Esophagus (tissue), 2 donors: Measurements from ENCODE around the gene MKRN2. TPM values are rescaled to one million over a fixed set of nuclear protein-coding genes. Genes with fewer than 3 reads are reported as not detected.

Experiments
- H3K27ac ChIP-seq, 2 donors: one replicate each; pipeline ENCODE4 v1.5.1; 2013; ENCODE audit warnings: low read depth in 2 of 2, mild to moderate bottlenecking in 2 of 2, inconsistent platforms in 1 of 2, low read length in 1 of 2, moderate library complexity in 1 of 2
- H3K27me3 ChIP-seq, 2 donors: one replicate each; pipeline ENCODE4 v1.6.1; 2013; ENCODE audit warnings: low read length in 2 of 2, control low read depth in 1 of 2, mild to moderate bottlenecking in 1 of 2; ENCODE audit not compliant: insufficient read depth in 2 of 2, control insufficient read depth in 1 of 2
- H3K36me3 ChIP-seq, 2 donors: one replicate each; pipeline ENCODE4 v1.6.1; 2013; ENCODE audit warnings: low read length in 1 of 2; ENCODE audit not compliant: control insufficient read depth in 2 of 2, insufficient read depth in 2 of 2
- H3K4me1 ChIP-seq, 2 donors: one replicate each; pipeline ENCODE4 v1.6.1; 2013; ENCODE audit warnings: low read length in 1 of 2; ENCODE audit not compliant: control insufficient read depth in 2 of 2, insufficient read depth in 2 of 2
- H3K4me3 ChIP-seq, 2 donors: one replicate each; pipeline ENCODE4 v1.5.1; 2013; ENCODE audit warnings: low read length in 2 of 2, mild to moderate bottlenecking in 2 of 2, low read depth in 1 of 2, moderate library complexity in 1 of 2
- H3K9me3 ChIP-seq, 2 donors: one replicate each; pipeline ENCODE4 v1.6.1; 2013; ENCODE audit warnings: mild to moderate bottlenecking in 2 of 2, low read depth in 1 of 2, low read length in 1 of 2, moderate library complexity in 1 of 2; ENCODE audit not compliant: control insufficient read depth in 2 of 2, insufficient read depth in 1 of 2
- WGBS, 2 donors: extraction: QIAGEN DNeasy Blood & Tissue Kit; methylation state at CpG; one replicate each; pipeline ENCODE4 v1.1.7; 2013; 5-methylcytosine and 5-hydroxymethylcytosine counted together
- polyA plus RNA-seq, 2 donors: library from polyadenylated mRNA; stranded (reverse); fragments of 200-250 nt; gene quantifications; one replicate each; pipeline ENCODE4 v1.2.3, GENCODE V29; 2013
- donor health status: healthy with polysubstance abuse.
- donor health status: Bipolar disorder and iron deficiency.

Gene MKRN2
- polyA plus RNA-seq, 2 donors, result 17.1 to 17.6 TPM

DNA sequence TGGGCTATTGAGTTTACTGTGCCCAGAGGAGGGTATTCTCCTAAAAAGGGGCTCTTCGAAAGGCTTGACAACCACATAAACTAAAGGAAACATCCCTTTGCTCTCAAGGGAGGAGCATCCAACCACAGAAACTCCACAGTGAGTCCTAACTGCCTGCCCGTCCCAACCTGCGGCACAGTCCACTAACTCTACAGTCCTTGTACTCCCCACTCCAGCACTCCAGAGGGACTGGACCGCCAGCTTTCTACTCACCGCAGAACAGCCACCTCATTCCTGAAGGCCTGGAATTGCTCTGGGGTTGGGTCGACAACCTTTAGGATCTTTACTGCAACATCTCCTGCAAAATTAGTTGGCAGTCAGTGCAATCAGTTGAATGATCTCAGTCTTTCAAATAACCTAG, 34.6 kb downstream of the MKRN2 start:
- Histone ChIP-seq H3K9me3 (no peaks in the 10 kb centered on the region), H3K4me3 (no peak overlapping the region), H3K27ac (no peak overlapping the region), H3K36me3 (peaks cover 23 to 31% of the 10 kb centered on the region in 2 donors), H3K27me3 (no peaks in the 10 kb centered on the region), H3K4me1 (peaks cover 0 to 3% of the 10 kb centered on the region in 2 donors)
- WGBS, 2 donors, result 95 to 98% methylated on average over 6 of the region's 6 CpGs

DNA sequence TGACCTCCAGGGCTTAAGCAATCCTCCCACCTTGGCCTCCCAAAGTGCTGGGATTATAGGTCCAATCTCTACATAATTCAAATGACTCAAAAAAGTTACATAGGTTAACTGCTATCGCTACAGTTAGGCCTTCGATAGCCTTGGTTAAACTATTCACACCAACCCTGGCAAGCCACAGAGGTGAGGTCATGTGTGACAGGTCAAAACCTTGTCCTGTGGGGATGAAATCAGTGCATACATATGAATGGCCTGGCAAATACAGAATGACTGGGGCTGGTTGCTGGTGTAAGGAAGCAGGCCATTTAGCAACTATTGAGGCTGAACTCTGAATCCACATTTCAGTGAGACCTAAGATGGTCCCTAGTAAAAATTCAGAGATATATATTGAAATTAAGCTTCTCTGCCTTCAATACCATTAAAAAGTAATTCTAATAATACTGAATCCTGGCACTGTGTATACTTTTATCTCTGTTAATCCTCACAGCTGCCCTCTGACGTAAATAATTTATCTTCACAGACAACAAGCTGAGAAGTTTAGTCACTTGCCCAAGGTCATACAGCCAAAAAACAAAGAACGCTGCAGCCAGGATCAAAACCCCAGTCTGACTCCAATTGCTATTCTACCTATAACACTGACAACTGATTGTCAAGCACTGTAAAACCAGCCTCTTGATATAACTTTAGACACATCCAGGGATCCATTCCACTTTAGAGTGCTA, 35.3 kb downstream of the MKRN2 start:
- H3K27ac ChIP-seq, result no peak overlapping the region

DNA sequence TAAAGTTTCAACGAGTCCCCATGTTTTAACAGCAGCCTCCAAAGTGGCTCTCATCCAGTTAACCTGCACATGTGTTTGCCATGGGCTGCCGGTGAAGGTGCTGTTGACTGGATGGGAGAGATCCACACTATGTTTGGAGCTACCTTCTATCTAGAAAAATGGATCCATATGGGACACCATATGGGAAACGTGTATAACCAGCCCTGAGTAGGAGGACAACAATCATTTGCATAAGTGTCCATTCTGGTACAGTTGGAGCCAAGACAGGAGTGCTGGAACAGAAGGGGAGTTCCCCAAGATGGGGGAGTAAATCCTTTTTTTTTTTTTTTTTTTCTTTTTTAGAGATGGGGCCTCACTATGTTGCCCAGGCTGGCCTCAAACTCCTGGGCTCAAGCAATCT, 36.6 kb downstream of the MKRN2 start:
- no peak overlapping the region for H3K27ac ChIP-seq
- peaks cover 17 to 33% of the 10 kb centered on the region in 2 donors for H3K36me3 ChIP-seq
- WGBS, 2 donors, result 89 to 94% methylated on average over 3 of the region's 3 CpGs
- no peaks in the 10 kb centered on the region for H3K4me1 ChIP-seq
- no peaks in the 10 kb centered on the region for H3K27me3 ChIP-seq
- H3K9me3 ChIP-seq, result no peaks in the 10 kb centered on the region
- no peak overlapping the region for H3K4me3 ChIP-seq

More for the DNA sequence above, 35.3 kb downstream of the MKRN2 start:
- peaks cover 0 to 3% of the 10 kb centered on the region in 2 donors for H3K4me1 ChIP-seq
- WGBS, 2 donors, result 80 to 88% methylated on average over 4 of the region's 4 CpGs
- peaks cover 23 to 31% of the 10 kb centered on the region in 2 donors for H3K36me3 ChIP-seq
- H3K4me3 ChIP-seq, result no peak overlapping the region
- no peaks in the 10 kb centered on the region for H3K9me3 ChIP-seq
- no peaks in the 10 kb centered on the region for H3K27me3 ChIP-seq

DNA sequence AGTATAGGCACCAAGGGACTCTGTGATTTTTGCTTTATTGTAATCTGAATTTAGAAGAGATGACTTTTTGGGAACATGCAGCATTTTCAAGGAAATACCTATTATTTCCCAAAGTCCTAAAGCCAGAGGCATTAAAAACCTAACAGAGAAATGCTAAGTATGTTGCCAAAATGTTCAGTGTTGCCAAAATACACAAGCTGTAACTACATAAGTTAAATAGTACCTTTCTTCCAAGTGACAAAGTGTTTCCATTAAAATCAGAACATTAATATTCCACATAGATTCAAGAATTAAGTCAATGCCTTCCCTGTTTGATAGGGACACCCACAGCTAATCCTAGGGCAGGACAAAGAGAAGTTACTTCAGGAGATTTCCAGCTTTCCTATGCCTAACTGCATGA, 42.0 kb downstream of the MKRN2 start:
- peaks cover 13 to 17% of the 10 kb centered on the region in 2 donors for H3K36me3 ChIP-seq

DNA sequence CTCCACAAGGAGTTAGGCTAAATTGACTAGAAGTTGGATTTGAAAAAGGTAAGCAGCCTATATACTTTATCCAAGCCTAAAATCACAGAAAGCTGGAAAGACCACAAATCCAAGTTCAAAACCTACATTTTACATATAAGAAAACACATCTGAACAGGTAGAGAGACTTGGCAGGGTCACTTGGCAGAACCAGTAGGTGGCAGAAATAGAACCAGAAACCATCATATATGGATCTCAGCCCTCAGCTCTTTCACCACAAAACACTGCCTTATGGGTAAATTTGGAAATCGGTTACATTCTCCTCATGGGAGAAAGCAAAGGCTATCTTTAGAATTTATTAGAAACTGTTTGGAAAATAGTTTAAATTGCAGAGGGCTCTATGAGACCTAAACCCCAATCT, 44.2 kb downstream of the MKRN2 start:
- H3K27me3 ChIP-seq, result no peaks in the 10 kb centered on the region
- no peak overlapping the region for H3K4me3 ChIP-seq
- peaks cover 11 to 12% of the 10 kb centered on the region in 2 donors for H3K36me3 ChIP-seq
- WGBS, 2 donors, result 61 to 68% methylated on average over 1 of the region's 1 CpG
- H3K4me1 ChIP-seq, result no peaks in the 10 kb centered on the region
- H3K27ac ChIP-seq, result no peak overlapping the region
- no peaks in the 10 kb centered on the region for H3K9me3 ChIP-seq

More for the DNA sequence above, 42.0 kb downstream of the MKRN2 start:
- Histone ChIP-seq H3K9me3 (no peaks in the 10 kb centered on the region), H3K27ac (no peak overlapping the region), H3K27me3 (no peaks in the 10 kb centered on the region), H3K4me1 (no peaks in the 10 kb centered on the region), H3K4me3 (no peak overlapping the region)

DNA sequence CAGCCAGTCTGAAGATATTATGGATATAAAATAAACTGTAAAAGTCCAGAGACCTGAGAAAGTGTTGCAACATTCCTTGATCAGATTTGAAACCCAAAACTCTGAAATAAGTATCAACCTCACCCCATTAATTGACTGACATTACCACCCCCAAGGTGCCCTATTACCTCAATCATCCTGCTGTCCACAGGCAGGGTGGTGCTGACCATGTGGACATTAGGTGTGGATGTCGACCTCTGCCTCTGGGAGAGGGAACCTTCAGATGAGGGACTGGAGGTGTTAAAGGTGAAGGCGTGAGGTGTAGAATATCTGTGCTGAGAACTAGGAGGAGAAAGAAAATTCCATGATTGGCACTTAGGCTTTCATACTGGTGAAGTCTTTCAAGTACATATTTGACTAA, 47.1 kb downstream of the MKRN2 start:
- Histone ChIP-seq H3K27ac (no peak overlapping the region), H3K4me1 (no peaks in the 10 kb centered on the region), H3K4me3 (no peak overlapping the region), H3K9me3 (no peaks in the 10 kb centered on the region), H3K36me3 (peaks cover 11 to 16% of the 10 kb centered on the region in 2 donors), H3K27me3 (no peaks in the 10 kb centered on the region)
- 87 to 91% methylated on average over 2 of the region's 2 CpGs for WGBS, 2 donors

DNA sequence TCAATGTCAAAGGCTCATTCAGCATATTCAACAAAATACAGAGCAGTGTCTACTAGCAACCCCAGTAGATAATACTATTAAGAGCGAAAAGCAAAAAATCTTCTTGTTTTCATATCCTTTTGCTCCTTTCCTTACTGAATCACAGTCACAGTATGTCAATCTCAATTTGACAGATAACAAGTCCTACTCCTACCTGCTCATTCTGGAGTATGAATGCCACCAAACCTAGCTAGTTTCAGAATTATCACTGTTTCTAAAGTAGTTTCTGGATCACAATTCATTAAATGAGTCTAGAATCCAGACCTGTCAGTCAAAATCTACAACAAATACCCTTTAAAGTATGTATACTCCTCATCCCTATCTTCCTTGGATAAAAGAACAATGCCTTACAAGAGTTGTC, 51.5 kb downstream of the MKRN2 start:
- 98 to 100% methylated on average over 1 of the region's 1 CpG for WGBS, 2 donors
- no peak overlapping the region for H3K4me3 ChIP-seq
- H3K4me1 ChIP-seq, result no peaks in the 10 kb centered on the region
- H3K27me3 ChIP-seq, result no peaks in the 10 kb centered on the region
- H3K9me3 ChIP-seq, result no peaks in the 10 kb centered on the region
- peaks cover 10 to 13% of the 10 kb centered on the region in 2 donors for H3K36me3 ChIP-seq
- no peak overlapping the region for H3K27ac ChIP-seq

DNA sequence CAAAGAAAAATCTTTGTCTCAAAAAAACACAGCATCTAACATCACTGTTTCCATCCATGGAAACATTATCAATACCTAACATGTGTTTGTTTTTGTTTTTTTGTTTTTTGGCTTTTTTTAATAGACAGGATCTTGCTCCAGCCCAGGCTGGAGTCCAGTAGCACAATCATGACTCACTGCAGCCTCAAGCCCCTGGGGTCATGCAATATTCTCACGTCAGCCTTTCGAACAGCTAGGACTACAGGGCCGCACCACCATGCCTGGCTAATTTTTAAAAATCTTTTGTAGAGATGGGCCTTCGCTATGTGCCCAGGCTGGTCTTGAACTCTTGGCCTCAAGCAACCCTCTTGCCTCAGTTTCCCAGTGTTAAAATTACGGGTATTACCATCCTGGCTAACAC, 54.2 kb downstream of the MKRN2 start:
- Histone ChIP-seq H3K36me3 (peaks cover 6 to 13% of the 10 kb centered on the region in 2 donors), H3K27ac (no peak overlapping the region), H3K27me3 (no peaks in the 10 kb centered on the region), H3K4me1 (no peaks in the 10 kb centered on the region), H3K4me3 (no peak overlapping the region), H3K9me3 (no peaks in the 10 kb centered on the region)
- 75% methylated on average over 5 of the region's 5 CpGs for WGBS, 2 donors

DNA sequence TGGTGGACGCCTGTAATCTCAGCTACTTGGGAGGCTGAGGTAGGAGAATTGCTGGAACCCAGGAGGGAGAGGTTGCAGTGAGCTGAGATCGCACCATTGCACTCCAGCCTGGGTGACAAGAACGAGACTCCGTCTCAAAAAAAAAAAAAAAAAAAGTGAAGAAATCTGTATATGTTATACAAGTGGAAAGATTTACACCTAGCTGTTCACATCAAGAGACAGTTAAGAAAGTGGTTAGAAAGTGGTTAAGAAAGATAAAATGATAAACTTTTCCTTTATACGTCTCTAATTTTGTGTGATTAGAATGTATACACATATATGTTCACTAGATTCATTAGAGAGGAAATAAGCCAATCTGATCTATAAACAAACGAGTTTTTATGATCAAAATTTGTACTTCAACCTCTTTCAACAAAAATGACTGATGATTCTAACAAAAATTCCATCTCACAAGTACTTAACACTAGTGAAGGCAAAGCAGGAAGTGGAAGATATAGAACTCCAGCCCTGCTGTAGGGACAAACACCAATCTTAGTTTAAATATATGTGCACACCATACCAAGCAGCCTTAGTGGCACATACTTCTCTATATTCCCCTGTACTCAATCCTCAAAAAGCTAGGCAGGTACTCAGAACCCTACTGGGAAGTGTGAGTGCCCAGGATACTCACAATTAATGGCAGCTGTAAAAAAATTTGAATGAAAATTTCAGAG, 55.8 kb downstream of the MKRN2 start:
- no peaks in the 10 kb centered on the region for H3K4me1 ChIP-seq
- H3K4me3 ChIP-seq, result no peak overlapping the region
- no peaks in the 10 kb centered on the region for H3K9me3 ChIP-seq
- no peak overlapping the region for H3K27ac ChIP-seq
- H3K27me3 ChIP-seq, result no peaks in the 10 kb centered on the region
- 84 to 90% methylated on average over 6 of the region's 6 CpGs for WGBS, 2 donors
- H3K36me3 ChIP-seq, result peaks cover 6 to 13% of the 10 kb centered on the region in 2 donors

DNA sequence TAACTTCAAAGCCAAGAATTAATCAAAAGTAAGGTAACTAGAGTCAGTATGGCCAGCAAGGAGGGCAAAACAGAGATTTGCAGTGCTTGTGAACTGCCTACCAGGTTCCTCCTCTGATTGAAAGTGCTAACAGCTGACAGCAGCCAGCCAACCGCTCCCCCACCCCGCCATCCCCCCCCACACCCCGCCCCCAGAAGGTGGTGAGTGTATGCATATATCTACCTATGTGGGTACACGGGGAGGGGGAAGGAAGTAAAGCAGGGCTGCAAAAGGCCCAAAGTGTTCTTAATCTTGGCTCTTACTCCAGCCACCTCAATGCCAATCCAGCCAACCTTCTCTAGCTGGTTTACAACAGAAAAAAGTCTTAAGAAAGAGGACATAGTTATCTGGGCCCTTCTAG, 56.4 kb downstream of the MKRN2 start:
- 54 to 76% methylated on average over 4 of the region's 4 CpGs for WGBS, 2 donors
- Histone ChIP-seq H3K27me3 (no peaks in the 10 kb centered on the region), H3K4me1 (no peaks in the 10 kb centered on the region), H3K9me3 (no peaks in the 10 kb centered on the region), H3K27ac (no peak overlapping the region), H3K4me3 (no peak overlapping the region), H3K36me3 (peaks cover 6 to 13% of the 10 kb centered on the region in 2 donors)
